ENCODE results near the gene PXT1. TPM values are rescaled to one million over a fixed set of nuclear protein-coding genes. Genes with fewer than 3 reads are reported as not detected.

Gene PXT1
- total RNA-seq, 1 donor from 2014 or later, result not detected

DNA sequence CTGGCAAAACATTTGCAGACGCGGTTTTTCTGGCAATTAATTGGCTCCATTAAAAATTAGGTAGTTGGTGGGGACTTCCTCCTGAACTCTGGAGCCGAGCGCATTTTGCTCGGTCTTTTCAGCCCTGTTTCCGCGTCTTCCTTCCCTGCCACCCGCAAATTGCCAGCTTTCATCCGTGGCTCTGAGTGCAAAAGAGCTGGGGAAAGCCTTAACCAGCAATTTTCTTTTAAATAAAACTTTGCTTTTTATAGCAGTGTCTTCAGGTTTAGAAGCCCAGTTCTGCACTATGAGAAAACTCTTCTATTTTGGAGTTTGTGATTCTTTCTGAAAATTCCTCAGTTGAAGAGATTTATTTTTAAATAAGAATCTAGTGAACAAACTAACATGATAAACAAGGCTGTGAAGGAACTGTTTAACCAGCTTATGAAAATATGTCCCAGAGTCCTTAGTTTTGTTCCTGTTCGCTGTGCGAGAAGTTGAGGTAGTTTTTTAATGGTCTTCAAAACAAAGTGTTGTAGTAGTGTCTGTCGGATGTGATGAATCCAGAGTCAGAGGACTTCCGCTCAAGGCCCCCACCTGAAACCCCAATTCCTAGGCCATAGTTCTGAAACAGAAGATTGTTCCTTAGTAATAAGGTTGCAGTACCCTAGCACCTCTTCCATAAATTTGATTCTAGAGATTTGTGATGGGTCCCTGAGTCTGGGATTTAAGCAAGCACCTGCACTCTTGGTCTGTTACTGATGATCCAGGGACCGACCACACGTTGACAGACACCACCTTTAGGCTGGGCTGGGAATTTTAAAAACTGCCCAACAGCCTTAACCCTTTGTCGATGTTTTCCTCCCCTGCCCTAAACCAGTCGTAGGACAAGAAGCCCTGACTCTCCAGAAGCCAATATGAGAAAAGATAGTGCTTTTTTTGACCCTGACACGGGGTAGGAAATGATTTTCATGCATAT is 1.1 kb upstream of the PXT1 start:
- H3K4me1 Mint-ChIP-seq, result peaks cover 37% of the 10 kb centered on the region
- TF ChIP-seq, protein P1, sequence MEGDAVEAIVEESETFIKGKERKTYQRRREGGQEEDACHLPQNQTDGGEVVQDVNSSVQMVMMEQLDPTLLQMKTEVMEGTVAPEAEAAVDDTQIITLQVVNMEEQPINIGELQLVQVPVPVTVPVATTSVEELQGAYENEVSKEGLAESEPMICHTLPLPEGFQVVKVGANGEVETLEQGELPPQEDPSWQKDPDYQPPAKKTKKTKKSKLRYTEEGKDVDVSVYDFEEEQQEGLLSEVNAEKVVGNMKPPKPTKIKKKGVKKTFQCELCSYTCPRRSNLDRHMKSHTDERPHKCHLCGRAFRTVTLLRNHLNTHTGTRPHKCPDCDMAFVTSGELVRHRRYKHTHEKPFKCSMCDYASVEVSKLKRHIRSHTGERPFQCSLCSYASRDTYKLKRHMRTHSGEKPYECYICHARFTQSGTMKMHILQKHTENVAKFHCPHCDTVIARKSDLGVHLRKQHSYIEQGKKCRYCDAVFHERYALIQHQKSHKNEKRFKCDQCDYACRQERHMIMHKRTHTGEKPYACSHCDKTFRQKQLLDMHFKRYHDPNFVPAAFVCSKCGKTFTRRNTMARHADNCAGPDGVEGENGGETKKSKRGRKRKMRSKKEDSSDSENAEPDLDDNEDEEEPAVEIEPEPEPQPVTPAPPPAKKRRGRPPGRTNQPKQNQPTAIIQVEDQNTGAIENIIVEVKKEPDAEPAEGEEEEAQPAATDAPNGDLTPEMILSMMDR (IDR thresholded peaks at IDR 0.05; ENCODE audit: unreplicated experiment), result no peak
- H3K36me3 Mint-ChIP-seq, result peaks cover 4% of the 10 kb centered on the region
- DNase-seq (ENCODE audit: low spot score in 2 of 2, unreplicated experiment in 2 of 2), result no peak
- no peaks in the 10 kb centered on the region for H3K9me3 Mint-ChIP-seq
- no peaks in the 10 kb centered on the region for H3K27me3 Mint-ChIP-seq (ENCODE audit: low read depth)
- peak overlapping the region; percentile 96 for H3K4me3 Mint-ChIP-seq
- H3K27ac Mint-ChIP-seq, result peak overlapping the region; percentile 98

- H3K4me3 Mint-ChIP-seq, result peak overlapping the region; percentile 96
- H3K36me3 Mint-ChIP-seq, result no peaks in the 10 kb centered on the region
- peaks cover 37% of the 10 kb centered on the region for H3K4me1 Mint-ChIP-seq
- TF ChIP-seq, protein P1 (IDR thresholded peaks at IDR 0.05; ENCODE audit: unreplicated experiment), result no peak
- H3K27ac Mint-ChIP-seq, result peak overlapping the region; percentile 98
- DNase-seq (ENCODE audit: low spot score in 2 of 2, unreplicated experiment in 2 of 2), result no peak
- no peaks in the 10 kb centered on the region for H3K9me3 Mint-ChIP-seq
- no peaks in the 10 kb centered on the region for H3K27me3 Mint-ChIP-seq (ENCODE audit: low read depth)
Measured at GRCh38 chr6:36442103-36442670, 467 bp downstream of the PXT1 start.

- Mint-ChIP-seq H3K36me3 (no peaks in the 10 kb centered on the region), H3K9me3 (no peaks in the 10 kb centered on the region), H3K4me3 (peak overlapping the region; percentile 48), H3K27me3 (ENCODE audit: low read depth) (no peaks in the 10 kb centered on the region), H3K4me1 (peaks cover 37% of the 10 kb centered on the region), H3K27ac (peak overlapping the region; percentile 98)
- peak; percentile 30 to 54 for DNase-seq (ENCODE audit: low spot score in 2 of 2, unreplicated experiment in 2 of 2)
- TF ChIP-seq, protein P1 (IDR thresholded peaks at IDR 0.05; ENCODE audit: unreplicated experiment), result no peak
Measured at GRCh38 chr6:36441307-36441894, 1.3 kb downstream of the PXT1 start.

GRCh38 chr6:36436466-36436865 is 6.2 kb downstream of the PXT1 start:
- H3K27ac Mint-ChIP-seq, result no peak overlapping the region
- DNase-seq (ENCODE audit: low spot score in 2 of 2, unreplicated experiment in 2 of 2), result no peak
- no peaks in the 10 kb centered on the region for H3K27me3 Mint-ChIP-seq (ENCODE audit: low read depth)
- H3K36me3 Mint-ChIP-seq, result no peaks in the 10 kb centered on the region
- H3K4me1 Mint-ChIP-seq, result peaks cover 13% of the 10 kb centered on the region
- H3K4me3 Mint-ChIP-seq, result no peak overlapping the region
- peaks cover 5% of the 10 kb centered on the region for H3K9me3 Mint-ChIP-seq
- TF ChIP-seq, protein P1 (IDR thresholded peaks at IDR 0.05; ENCODE audit: unreplicated experiment), result no peak

GRCh38 chr6:36432151-36432671 is 10.4 kb downstream of the PXT1 start:
- Mint-ChIP-seq H3K36me3 (no peaks in the 10 kb centered on the region), H3K4me3 (no peak overlapping the region), H3K27me3 (ENCODE audit: low read depth) (no peaks in the 10 kb centered on the region), H3K4me1 (peaks cover 7% of the 10 kb centered on the region), H3K9me3 (peaks cover 5% of the 10 kb centered on the region), H3K27ac (peak overlapping the region; percentile 73)
- TF ChIP-seq, protein P1 (IDR thresholded peaks at IDR 0.05; ENCODE audit: unreplicated experiment), result no peak
- DNase-seq (ENCODE audit: low spot score in 2 of 2, unreplicated experiment in 2 of 2), result no peak

All from mesothelial cell of epicardium (in vitro differentiated cells).